H1 (cell line): ENCODE measurements around the gene ZNF550. TPM values are rescaled to one million over a fixed set of nuclear protein-coding genes. Genes with fewer than 3 reads are reported as not detected.

ENCODE experiments used
- BACH1 ChIP-seq: IDR thresholded peaks from 2 replicates; pipeline ENCODE4 v1.6.1; 2012; ENCODE audit warnings: low read length, improper control_type of control experiment
- CTBP2 ChIP-seq: IDR thresholded peaks from 2 replicates; pipeline ENCODE4 v1.7.0; 2011; ENCODE audit warnings: borderline replicate concordance, mild to moderate bottlenecking, moderate library complexity, mixed read lengths, low read length; ENCODE audit not compliant: insufficient read depth, insufficient read length
- FOSL1 ChIP-seq: IDR thresholded peaks from 2 replicates; pipeline ENCODE4 v1.6.1; 2011; ENCODE audit warnings: mild to moderate bottlenecking, low read depth, low read length, moderate library complexity; ENCODE audit not compliant: insufficient read depth
- PHF8 ChIP-seq: fragments of 200-600 bp; sonication (generic); conservative IDR thresholded peaks from 2 replicates; pipeline ENCODE4 v1.7.1; 2012; ENCODE audit warnings: low read depth, mild to moderate bottlenecking, inconsistent platforms, low read length, moderate library complexity
- POLR2A ChIP-seq, 2 experiments: IDR thresholded peaks; 1 replicate in 1 of 2; 2 replicates in 1 of 2; pipeline ENCODE4 v1.6.1; 2011; ENCODE audit warnings: low read depth in 2 of 2, low read length in 2 of 2, mild to moderate bottlenecking in 2 of 2; ENCODE audit errors: control extremely low read depth in 1 of 2
- SIRT6 ChIP-seq: IDR thresholded peaks from one replicate; pipeline ENCODE4 v1.7.1; 2012; ENCODE audit warnings: low read length, inconsistent platforms
- SP4 ChIP-seq: IDR thresholded peaks from 2 replicates; pipeline ENCODE4 v1.6.1; 2012; ENCODE audit warnings: low read length, inconsistent platforms
- TAF1 ChIP-seq: IDR thresholded peaks from 2 replicates; pipeline ENCODE4 v1.6.1; 2011; ENCODE audit warnings: mild to moderate bottlenecking, low read depth, low read length
- TEAD4 ChIP-seq: IDR thresholded peaks from 2 replicates; pipeline ENCODE4 v1.6.1; 2012; ENCODE audit warnings: low read depth, low read length, inconsistent platforms, mixed read lengths
- YY1 ChIP-seq: IDR thresholded peaks from 2 replicates; pipeline ENCODE4 v1.6.1; 2011; ENCODE audit warnings: low read depth, mild to moderate bottlenecking, low read length
- polyA plus RNA-seq, 7 experiments: library from polyadenylated mRNA; depleted of rRNA in 3 of 7; stranded (reverse) in 5 of 7; unstranded in 2 of 7; fragments of >200 nt in 5 of 7; fragments of 200-250 nt in 2 of 7; gene quantifications; 1 replicate in 5 of 7; 2 replicates in 1 of 7; 4 replicates in 1 of 7; pipeline versions ENCODE4 v1.2.1 to v1.2.3, GENCODE V29; 2011 to 2013; ENCODE audit warnings: missing spikeins in 2 of 7, mixed read lengths in 2 of 7
- total RNA-seq: library from RNA; stranded (reverse); fragmentation: NEBNext Ultra II Directional; extraction: Animal tissue kit (Norgen Biotek cat#: 25700); gene quantifications from 2 replicates; pipeline ENCODE4 v1.2.1, GENCODE V29; 2021
- TF ChIP-seq, protein P1 (sequence below): IDR thresholded peaks from 2 replicates; pipeline ENCODE4 v1.6.1; 2011; ENCODE audit warnings: low read length, improper control_type of control experiment

Gene ZNF550
- total and polyA plus RNA-seq, 2 of the 8 experiments (the other 6 are each of a cell fraction or from before 2014, with no cell fraction given): 4.5 to 10.7 TPM

DNA sequence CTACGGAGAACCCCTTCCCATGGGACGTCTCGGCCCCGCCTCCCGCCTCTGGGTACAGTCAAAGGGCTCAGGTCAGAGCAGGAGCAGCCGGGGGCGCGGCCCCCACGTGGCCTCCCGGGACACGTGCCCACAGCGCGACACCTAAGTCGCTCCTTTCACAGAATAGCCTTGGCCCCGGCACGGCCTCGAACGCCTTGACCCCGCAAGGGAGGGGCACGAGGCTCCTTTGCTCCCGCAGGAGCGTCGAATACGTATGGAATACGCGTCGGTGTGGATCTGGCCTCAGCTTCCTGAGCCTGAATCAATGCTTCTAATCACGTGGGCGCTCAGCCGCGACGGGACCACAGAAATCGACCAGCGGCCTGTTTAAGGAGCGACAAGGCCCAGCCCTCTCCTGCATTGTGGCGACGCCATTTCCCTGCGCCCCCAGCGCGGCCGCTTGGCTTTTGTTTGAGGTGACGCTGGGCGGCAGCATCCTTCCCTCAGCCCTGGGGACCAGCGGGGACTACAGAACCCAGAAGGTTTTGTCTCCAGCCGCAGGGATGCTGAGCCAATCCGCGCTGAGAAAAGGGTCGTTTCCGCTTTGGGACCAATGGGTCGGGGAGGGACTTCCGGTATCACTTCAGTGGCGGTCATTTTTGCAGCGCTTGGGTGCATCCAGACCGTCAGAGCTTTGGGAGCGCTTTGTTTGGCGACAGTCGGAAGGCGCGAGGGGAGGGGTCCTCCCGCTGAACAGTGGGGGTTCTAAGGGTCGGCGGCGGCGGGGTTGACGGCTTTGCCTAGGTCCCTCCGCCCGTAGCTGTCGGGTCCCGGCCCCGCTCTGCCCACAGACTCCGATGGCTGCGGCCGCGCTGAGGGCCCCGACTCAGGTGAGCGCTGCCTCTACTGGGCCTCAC is 24.1 kb upstream of the ZNF550 start, which contains the start of gene ZIK1 (continued):
- no peak for TF ChIP-seq SP4
- TF ChIP-seq BACH1: no peak
- TF ChIP-seq, protein P1, sequence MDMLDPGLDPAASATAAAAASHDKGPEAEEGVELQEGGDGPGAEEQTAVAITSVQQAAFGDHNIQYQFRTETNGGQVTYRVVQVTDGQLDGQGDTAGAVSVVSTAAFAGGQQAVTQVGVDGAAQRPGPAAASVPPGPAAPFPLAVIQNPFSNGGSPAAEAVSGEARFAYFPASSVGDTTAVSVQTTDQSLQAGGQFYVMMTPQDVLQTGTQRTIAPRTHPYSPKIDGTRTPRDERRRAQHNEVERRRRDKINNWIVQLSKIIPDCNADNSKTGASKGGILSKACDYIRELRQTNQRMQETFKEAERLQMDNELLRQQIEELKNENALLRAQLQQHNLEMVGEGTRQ: peak; percentile 82
- TF ChIP-seq SIRT6: no peak
- TF ChIP-seq TEAD4: 0 out of 2 replicates have a peak, but pooled peaks have one; percentile 12
- peak; percentile 64 for TF ChIP-seq PHF8
- peak; percentile 64 for TF ChIP-seq CTBP2
- peak; percentile 63 to 82; a peak in 2 of 3 replicates for TF ChIP-seq POLR2A (IDR thresholded peaks at IDR 0.05; ENCODE audit: control extremely low read depth in 1 of 2, low read depth in 2 of 2, low read length in 2 of 2)
- peak; percentile 73; the same call in 1 of the 2 replicates for TF ChIP-seq YY1
- no peak for TF ChIP-seq FOSL1
- peak; percentile 84 for TF ChIP-seq TAF1
